ENCODE results near the gene BHLHE40. TPM values are rescaled to one million over a fixed set of nuclear protein-coding genes. Genes with fewer than 3 reads are reported as not detected.

BHLHE40 gene
- total and polyA plus RNA-seq, 2 of the 13 experiments (the other 11 are each of a cell fraction or from before 2014, with no cell fraction given) = 1.8 to 51.0 TPM

- TF ChIP-seq SNAPC4 (CRISPR knock-in tag; IDR thresholded peaks at IDR 0.05) (no peak), ZNF382 (CRISPR knock-in tag; IDR thresholded peaks at IDR 0.05; ENCODE audit: borderline replicate concordance) (no peak), ZNF615 (CRISPR knock-in tag; IDR thresholded peaks at IDR 0.05; ENCODE audit: borderline replicate concordance) (no peak), ZNF878 (CRISPR knock-in tag; IDR thresholded peaks at IDR 0.05) (no peak; the same call in 1 of the 2 replicates), ZBTB4 (CRISPR knock-in tag; IDR thresholded peaks at IDR 0.05; ENCODE audit: borderline replicate concordance) (no peak), AHR (CRISPR knock-in tag; IDR thresholded peaks at IDR 0.05) (no peak), FOXC1 (CRISPR knock-in tag; IDR thresholded peaks at IDR 0.05; ENCODE audit: borderline replicate concordance) (no peak), ZBTB42 (CRISPR knock-in tag; IDR thresholded peaks at IDR 0.05) (no peak), SALL1 (CRISPR knock-in tag; IDR thresholded peaks at IDR 0.05) (no peak), KDM5A (IDR thresholded peaks at IDR 0.05; ENCODE audit: borderline replicate concordance, low read length) (no peak), NFKBIZ (CRISPR knock-in tag; IDR thresholded peaks at IDR 0.05) (no peak), ZBTB40 (IDR thresholded peaks at IDR 0.05) (no peak), ZBTB40 (CRISPR knock-in tag; IDR thresholded peaks at IDR 0.05) (no peak)
Measured at GRCh38 chr3:4977853-4978203, 1.4 kb upstream of the BHLHE40 start (continued).
